NCI-H187 (cell line): ENCODE data around the gene SWAP70.

Source experiments
- DNase-seq, 2 experiments: peaks; one replicate each; lab custom pipeline; 2025; lab: John Stamatoyannopoulos, UW

Gene SWAP70

GRCh38 chr11:9776203-9776602 is 112.3 kb downstream of the SWAP70 start:
- DNase-seq, result no peak

- no peak for DNase-seq
Observed at GRCh38 chr11:9777066-9777465, 113.2 kb downstream of the SWAP70 start.

- no peak for DNase-seq
Observed at GRCh38 chr11:9777525-9777924, 113.6 kb downstream of the SWAP70 start.

GRCh38 chr11:9780929-9781328 is 117.1 kb downstream of the SWAP70 start:
- no peak for DNase-seq

- no peak for DNase-seq
Observed at GRCh38 chr11:9783986-9784385, 120.1 kb downstream of the SWAP70 start.

GRCh38 chr11:9784602-9785315 is 120.9 kb downstream of the SWAP70 start:
- DNase-seq, result no peak

GRCh38 chr11:9787260-9787659 is 123.4 kb downstream of the SWAP70 start:
- no peak for DNase-seq

GRCh38 chr11:9787981-9788521 is 124.2 kb downstream of the SWAP70 start:
- DNase-seq, result no peak

- DNase-seq, result no peak
Observed at GRCh38 chr11:9789910-9790309, 126.0 kb downstream of the SWAP70 start.

- DNase-seq, result no peak
Observed at GRCh38 chr11:9790703-9791102, 126.8 kb downstream of the SWAP70 start.

GRCh38 chr11:9796266-9796665 is 132.4 kb downstream of the SWAP70 start:
- no peak for DNase-seq

GRCh38 chr11:9796854-9797253 is 133.0 kb downstream of the SWAP70 start:
- DNase-seq, result no peak

- no peak for DNase-seq
Observed at GRCh38 chr11:9797300-9797699, 133.4 kb downstream of the SWAP70 start.

GRCh38 chr11:9799886-9800285 is 136.0 kb downstream of the SWAP70 start:
- no peak for DNase-seq

GRCh38 chr11:9802291-9802861 is 138.5 kb downstream of the SWAP70 start:
- DNase-seq, result no peak
